Nephron progenitor cell (in vitro differentiated cells): Measurements from ENCODE around the gene FLII.
A peak's percentile ranks its signal among the peaks of the same experiment; 100 is the strongest.

Experiments
- DNase-seq: peaks from one replicate; pipeline ENCODE4 v3.0.0; 2021
- H3K27ac Mint-ChIP-seq: 2 replicates; pipeline ENCODE4 v1.8.0; 2021; ENCODE audit warnings: mild to moderate bottlenecking, moderate library complexity, mixed read lengths
- H3K27me3 Mint-ChIP-seq: 2 replicates; pipeline ENCODE4 v1.8.0; 2021; ENCODE audit warnings: mild to moderate bottlenecking, low read depth, mixed read lengths; ENCODE audit not compliant: poor library complexity
- H3K36me3 Mint-ChIP-seq: 2 replicates; pipeline ENCODE4 v1.8.0; 2021; ENCODE audit warnings: low read depth, mixed read lengths
- H3K4me1 Mint-ChIP-seq: 2 replicates; pipeline ENCODE4 v1.8.0; 2021; ENCODE audit warnings: mixed read lengths
- H3K4me3 Mint-ChIP-seq: 2 replicates; pipeline ENCODE4 v1.8.0; 2021; ENCODE audit warnings: mild to moderate bottlenecking, moderate library complexity, mixed read lengths
- H3K9me3 Mint-ChIP-seq: 2 replicates; pipeline ENCODE4 v1.8.0; 2021; ENCODE audit warnings: mild to moderate bottlenecking, moderate library complexity, mixed read lengths
- CTCF ChIP-seq: fragments of 200-600 bp; sonication (generic); IDR thresholded peaks from 2 replicates; pipeline ENCODE4 v1.5.0; 2021; ENCODE audit warnings: antibody characterized with exemption

The FLII gene

GRCh38 chr17:18205861-18206260 lies 52.7 kb downstream of the FLII start:
- H3K36me3 Mint-ChIP-seq = peaks cover 57% of the 10 kb centered on the region
- H3K9me3 Mint-ChIP-seq = no peaks in the 10 kb centered on the region
- TF ChIP-seq CTCF = no peak
- peaks cover 11% of the 10 kb centered on the region for H3K4me1 Mint-ChIP-seq
- DNase-seq = no peak
- no peak overlapping the region for H3K4me3 Mint-ChIP-seq
- peak overlapping the region; percentile 79 for H3K27ac Mint-ChIP-seq
- H3K27me3 Mint-ChIP-seq = peaks cover 3% of the 10 kb centered on the region

GRCh38 chr17:18203308-18203707 lies 55.2 kb downstream of the FLII start:
- H3K4me1 Mint-ChIP-seq = peaks cover 17% of the 10 kb centered on the region
- peak overlapping the region; percentile 78 for H3K27ac Mint-ChIP-seq
- H3K27me3 Mint-ChIP-seq = no peaks in the 10 kb centered on the region
- TF ChIP-seq CTCF = no peak
- H3K9me3 Mint-ChIP-seq = no peaks in the 10 kb centered on the region
- no peak overlapping the region for H3K4me3 Mint-ChIP-seq
- H3K36me3 Mint-ChIP-seq = peaks cover 57% of the 10 kb centered on the region
- DNase-seq = no peak

DNA sequence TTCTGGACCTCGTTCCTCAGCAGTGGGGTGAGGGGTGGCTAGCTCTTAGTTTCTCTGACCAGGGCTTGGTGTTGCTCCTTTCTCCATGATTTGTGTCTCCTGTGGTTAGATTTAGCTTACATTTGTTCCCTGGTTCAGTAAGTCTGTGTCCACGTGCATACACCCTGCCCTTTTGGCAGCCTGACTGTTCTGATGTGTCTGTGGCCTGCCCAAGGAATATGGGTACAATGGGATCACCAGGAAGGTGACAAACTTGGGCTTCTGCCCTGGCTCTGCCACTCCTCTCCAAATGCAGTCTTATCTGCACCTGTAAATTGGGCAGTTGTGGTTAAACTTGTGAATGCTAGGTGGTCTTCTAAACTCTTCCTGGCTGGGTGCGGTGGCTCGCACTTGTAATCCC lies 57.4 kb downstream of the FLII start:
- no peaks in the 10 kb centered on the region for H3K9me3 Mint-ChIP-seq
- no peak for DNase-seq
- no peaks in the 10 kb centered on the region for H3K27me3 Mint-ChIP-seq
- H3K36me3 Mint-ChIP-seq = peaks cover 64% of the 10 kb centered on the region
- H3K4me3 Mint-ChIP-seq = no peak overlapping the region
- peaks cover 19% of the 10 kb centered on the region for H3K4me1 Mint-ChIP-seq
- H3K27ac Mint-ChIP-seq = no peak overlapping the region
- TF ChIP-seq CTCF = no peak

DNA sequence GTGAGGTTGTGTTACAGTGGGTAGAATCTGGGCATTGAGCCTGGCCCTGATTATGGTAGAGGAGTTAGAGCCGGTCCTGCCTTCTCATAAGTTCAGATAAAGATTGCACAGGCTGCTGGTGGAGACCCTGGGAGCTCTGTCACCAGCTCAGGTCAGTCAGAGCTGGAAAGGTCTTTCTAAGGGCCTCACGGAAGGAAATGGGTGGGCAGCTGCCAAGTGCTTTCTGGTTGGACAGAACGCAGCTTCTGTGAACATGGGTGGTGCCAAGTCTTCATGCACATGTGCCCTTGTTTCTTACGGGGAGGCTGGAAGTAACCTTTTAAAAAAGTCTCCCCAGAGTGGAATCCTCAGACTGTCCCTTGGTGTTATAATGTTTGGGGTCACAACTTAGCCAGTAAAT lies 60.0 kb downstream of the FLII start:
- H3K27ac Mint-ChIP-seq = peak overlapping the region; percentile 63
- peaks cover 81% of the 10 kb centered on the region for H3K36me3 Mint-ChIP-seq
- peaks cover 19% of the 10 kb centered on the region for H3K4me1 Mint-ChIP-seq
- DNase-seq = no peak
- H3K4me3 Mint-ChIP-seq = no peak overlapping the region
- H3K9me3 Mint-ChIP-seq = no peaks in the 10 kb centered on the region
- H3K27me3 Mint-ChIP-seq = no peaks in the 10 kb centered on the region
- no peak for TF ChIP-seq CTCF

- Mint-ChIP-seq H3K27ac (no peak overlapping the region), H3K4me3 (no peak overlapping the region), H3K27me3 (no peaks in the 10 kb centered on the region), H3K4me1 (peaks cover 15% of the 10 kb centered on the region), H3K9me3 (no peaks in the 10 kb centered on the region), H3K36me3 (peaks cover 82% of the 10 kb centered on the region)
- no peak for DNase-seq
- no peak for TF ChIP-seq CTCF
Measured at GRCh38 chr17:18197535-18198194, 60.9 kb downstream of the FLII start.

GRCh38 chr17:18195246-18195645 lies 63.3 kb downstream of the FLII start:
- Mint-ChIP-seq H3K4me1 (peaks cover 18% of the 10 kb centered on the region), H3K4me3 (no peak overlapping the region), H3K9me3 (no peaks in the 10 kb centered on the region), H3K27ac (peak overlapping the region; percentile 9), H3K36me3 (peaks cover 80% of the 10 kb centered on the region), H3K27me3 (no peaks in the 10 kb centered on the region)
- no peak for DNase-seq
- TF ChIP-seq CTCF = no peak
